Transverse colon (tissue), 4 donors: Measurements from ENCODE around the gene ERMARD. TPM values are rescaled to one million over a fixed set of nuclear protein-coding genes. Genes with fewer than 3 reads are reported as not detected.

Experiments
- DNase-seq: peaks from one replicate; pipeline ENCODE4 v3.0.0-alpha.2; 2019
- H3K27ac ChIP-seq, 4 donors: fragments of 200-600 bp; sonication (generic); 2 replicates each; pipeline ENCODE4 v1.5.1; 2016 to 2018; ENCODE audit warnings: inconsistent platforms in 4 of 4
- H3K27me3 ChIP-seq: fragments of 200-600 bp; sonication (generic); 2 replicates; pipeline ENCODE4 v1.5.1; 2017; ENCODE audit warnings: inconsistent platforms
- H3K36me3 ChIP-seq, 4 donors: fragments of 200-600 bp; sonication (generic); 2 replicates each; pipeline ENCODE4 v1.5.1; 2017 to 2019; ENCODE audit warnings: inconsistent platforms in 4 of 4
- H3K4me1 ChIP-seq, 4 donors: fragments of 200-600 bp; sonication (generic); 2 replicates each; pipeline ENCODE4 v1.5.1; 2017 to 2020; ENCODE audit warnings: inconsistent platforms in 4 of 4
- H3K4me3 ChIP-seq, 4 donors: fragments of 200-600 bp; sonication (generic); 1 replicate in 1 of 4; 2 replicates in 3 of 4; pipeline versions ENCODE4 v1.5.1 to v1.6.1; 2017 to 2019; ENCODE audit warnings: inconsistent platforms in 4 of 4
- H3K9me3 ChIP-seq, 2 donors: fragments of 200-600 bp; sonication (generic); 2 replicates each; pipeline ENCODE4 v1.5.1; 2017 to 2019; ENCODE audit warnings: inconsistent platforms in 2 of 2
- CTCF ChIP-seq, 5 experiments: fragments of 200-600 bp in 3 of 5; fragments of 450-650 bp in 2 of 5; sonication (generic) in 3 of 5; IDR thresholded peaks; 1 replicate in 2 of 5; 2 replicates in 3 of 5; pipeline ENCODE4 v1.5.1; 2016 to 2017; ENCODE audit warnings: antibody characterized with exemption in 5 of 5, inconsistent platforms in 3 of 5, mild to moderate bottlenecking in 2 of 5, moderate library complexity in 1 of 5
- EP300 ChIP-seq: sonication (generic); formaldehyde crosslinking; IDR thresholded peaks from one replicate; pipeline ENCODE4 v1.6.1; 2017; ENCODE audit warnings: antibody characterized with exemption, low read depth
- POLR2A ChIP-seq: fragments of 450-650 bp; IDR thresholded peaks from one replicate; pipeline ENCODE4 v1.6.1; 2016; ENCODE audit warnings: antibody characterized with exemption, mild to moderate bottlenecking, moderate library complexity
- POLR2AphosphoS5 ChIP-seq, 3 donors: sonication (generic); formaldehyde crosslinking; IDR thresholded peaks; one replicate each; pipeline ENCODE4 v1.6.1; 2016; ENCODE audit warnings: antibody characterized with exemption in 3 of 3
- WGBS, 2 donors: methylation state at CpG; one replicate each; pipeline ENCODE4 v1.1.5; 2018; ENCODE audit warnings: low coverage in 1 of 2; 5-methylcytosine and 5-hydroxymethylcytosine counted together
- in situ Hi-C, 4 donors: fragments of 200-750 bp; cut with MboI; loops; one replicate each; pipeline versions ENCODE4 v1.15.0 to v1.15.1; 2017; ENCODE audit warnings: low sequenced_read_pairs in 3 of 4, low pct_ligation_motif_present in 1 of 4, low pct_unique_long_range_greater_than_20kb in 1 of 4
- intact Hi-C: fragments of 100-400 bp; cut with DNase I; formaldehyde crosslinking; loops from one replicate; pipeline ENCODE4 v1.15.1; 2023; ENCODE audit warnings: low total_unique reads
- total RNA-seq, 4 donors: library from RNA; depleted of rRNA; stranded (reverse); fragments of >200 nt; gene quantifications; one replicate each; pipeline ENCODE4 v1.1.0, GENCODE V29; 2016

Gene ERMARD
- total RNA-seq, 4 donors from 2014 or later: 15.7 to 29.5 (median 20.8) TPM

- Histone ChIP-seq H3K4me3 (no peak overlapping the region), H3K27me3 (no peaks in the 10 kb centered on the region), H3K4me1 (peaks cover 11 to 32% (median 16%) of the 10 kb centered on the region in 4 donors), H3K9me3 (no peaks in the 10 kb centered on the region), H3K27ac (no peak overlapping the region), H3K36me3 (peaks cover 0 to 43% (median 4%) of the 10 kb centered on the region in 4 donors)
- 84% methylated on average over 2 of the region's 2 CpGs; no CpG with 5 or more reads in 1 of the 2 donors for WGBS, 2 donors
- in situ Hi-C loops: no loop called here
- no peak for DNase-seq
- no peak for TF ChIP-seq CTCF (IDR thresholded peaks at IDR 0.05)
- no peak for TF ChIP-seq EP300
- no peak for TF ChIP-seq POLR2AphosphoS5 (IDR thresholded peaks at IDR 0.05)
- no peak for TF ChIP-seq POLR2A
- intact Hi-C loops: no loop called here
Observed at GRCh38 chr6:169707772-169708171, 43.6 kb upstream of the ERMARD start.

DNA sequence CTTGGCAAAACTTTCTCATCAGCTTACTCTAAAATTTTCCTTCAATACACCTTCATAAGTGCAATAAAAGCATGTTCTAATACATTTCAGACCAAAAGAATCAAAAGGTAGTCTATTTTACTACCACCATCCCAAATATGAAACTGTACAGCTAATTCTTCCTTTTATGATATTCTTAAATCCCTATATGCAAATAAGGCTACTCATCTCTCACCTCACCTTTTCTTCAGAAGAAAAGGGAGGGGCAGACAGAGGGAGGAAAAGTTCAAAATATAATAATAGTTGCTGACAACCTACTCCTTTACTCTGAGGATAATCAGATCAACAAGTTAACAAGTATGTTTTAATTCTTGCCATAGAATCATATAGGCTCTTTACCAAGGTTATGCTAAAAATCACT lies 42.1 kb upstream of the ERMARD start:
- Histone ChIP-seq H3K4me3 (no peak overlapping the region), H3K27me3 (no peaks in the 10 kb centered on the region), H3K27ac (no peak overlapping the region), H3K4me1 (peaks cover 0 to 17% (median 2%) of the 10 kb centered on the region in 4 donors), H3K9me3 (no peaks in the 10 kb centered on the region), H3K36me3 (peaks cover 0 to 46% (median 6%) of the 10 kb centered on the region in 4 donors)
- DNase-seq: no peak
- no peak for TF ChIP-seq EP300
- in situ Hi-C loops: no loop called here
- intact Hi-C loops: no loop called here

DNA sequence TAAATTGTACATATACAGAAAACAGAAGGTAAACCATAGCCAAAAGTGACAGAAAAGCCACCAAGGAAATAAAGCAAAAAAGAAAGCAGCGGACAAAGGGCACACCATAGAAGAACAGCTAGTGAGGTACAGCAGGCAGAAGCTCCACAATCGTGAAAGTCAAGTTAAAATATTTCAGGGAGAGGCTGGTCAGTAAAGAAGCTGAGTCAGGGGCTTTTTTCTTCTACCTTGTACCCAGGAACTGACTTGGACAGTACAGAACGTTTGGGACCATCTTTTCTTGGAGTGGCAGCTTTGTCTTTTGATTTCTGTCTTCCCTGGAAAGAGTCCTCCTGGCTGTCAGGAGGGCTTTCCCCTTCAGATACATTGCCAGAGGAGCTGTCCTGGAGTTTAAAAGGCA lies 41.4 kb upstream of the ERMARD start:
- no peaks in the 10 kb centered on the region for H3K27me3 ChIP-seq
- no peak overlapping the region for H3K4me3 ChIP-seq
- H3K36me3 ChIP-seq: peaks cover 0 to 53% (median 9%) of the 10 kb centered on the region in 4 donors
- no peak overlapping the region for H3K27ac ChIP-seq
- 81% methylated on average over 3 of the region's 3 CpGs; no CpG with 5 or more reads in 1 of the 2 donors for WGBS, 2 donors
- H3K9me3 ChIP-seq: no peaks in the 10 kb centered on the region
- TF ChIP-seq EP300: no peak
- no peak for TF ChIP-seq CTCF (IDR thresholded peaks at IDR 0.05)
- TF ChIP-seq POLR2A: no peak
- TF ChIP-seq POLR2AphosphoS5 (IDR thresholded peaks at IDR 0.05): no peak
- no peak for DNase-seq
- in situ Hi-C loops (no loop called here), intact Hi-C loops (no loop called here)
- H3K4me1 ChIP-seq: peaks cover 0 to 10% (median 0%) of the 10 kb centered on the region in 4 donors

GRCh38 chr6:169714178-169714577 lies 37.2 kb upstream of the ERMARD start:
- intact Hi-C loops (no loop called here), in situ Hi-C loops (no loop called here)
- 95% methylated on average over 2 of the region's 2 CpGs; no CpG with 5 or more reads in 1 of the 2 donors for WGBS, 2 donors
- H3K36me3 ChIP-seq: peaks cover 0 to 45% (median 16%) of the 10 kb centered on the region in 4 donors
- TF ChIP-seq POLR2A (no peak), POLR2AphosphoS5 (IDR thresholded peaks at IDR 0.05) (no peak), CTCF (IDR thresholded peaks at IDR 0.05) (no peak), EP300 (no peak)
- H3K27me3 ChIP-seq: no peaks in the 10 kb centered on the region
- H3K27ac ChIP-seq: no peak overlapping the region
- H3K9me3 ChIP-seq: no peaks in the 10 kb centered on the region
- no peak overlapping the region for H3K4me3 ChIP-seq
- no peaks in the 10 kb centered on the region for H3K4me1 ChIP-seq
- no peak for DNase-seq

- in situ Hi-C loops (no loop called here), intact Hi-C loops (no loop called here)
- no peak overlapping the region for H3K4me3 ChIP-seq
- peaks cover 0 to 41% (median 16%) of the 10 kb centered on the region in 4 donors for H3K36me3 ChIP-seq
- no peaks in the 10 kb centered on the region for H3K27me3 ChIP-seq
- no peak overlapping the region for H3K27ac ChIP-seq
- WGBS, 2 donors: 92 to 95% methylated on average over 9 of the region's 9 CpGs
- TF ChIP-seq CTCF (IDR thresholded peaks at IDR 0.05) (no peak), EP300 (no peak), POLR2AphosphoS5 (IDR thresholded peaks at IDR 0.05) (no peak), POLR2A (no peak)
- no peak for DNase-seq
- H3K4me1 ChIP-seq: no peaks in the 10 kb centered on the region
- H3K9me3 ChIP-seq: no peaks in the 10 kb centered on the region
Observed at GRCh38 chr6:169714595-169714994, 36.8 kb upstream of the ERMARD start.
